Prostate gland (tissue), 2 donors: ENCODE results near the gene AGGF1. TPM values are rescaled to one million over a fixed set of nuclear protein-coding genes. Genes with fewer than 3 reads are reported as not detected.

Experiments
- DNase-seq: peaks from one replicate; pipeline ENCODE4 v3.0.0-alpha.2; 2019; ENCODE audit warnings: low spot score
- H3K27ac ChIP-seq, 2 donors: fragments of 200-600 bp; sonication (generic); 2 replicates each; pipeline ENCODE4 v1.5.1; 2017 to 2019
- H3K27me3 ChIP-seq: fragments of 200-600 bp; sonication (generic); replicated peaks from 2 replicates; pipeline ENCODE4 v1.5.1; 2019; ENCODE audit not compliant: insufficient read depth
- H3K36me3 ChIP-seq, 2 donors: fragments of 200-600 bp; sonication (generic); 1 replicate in 1 of 2; 2 replicates in 1 of 2; pipeline versions ENCODE4 v1.5.1 to v1.8.1; 2017 to 2019
- H3K4me1 ChIP-seq: fragments of 200-600 bp; sonication (generic); replicated peaks from 2 replicates; pipeline ENCODE4 v1.5.1; 2019
- H3K4me3 ChIP-seq, 2 donors: fragments of 200-600 bp; sonication (generic); 2 replicates each; pipeline ENCODE4 v1.5.1; 2017 to 2019
- H3K9me3 ChIP-seq: fragments of 200-600 bp; sonication (generic); 2 replicates; pipeline ENCODE4 v1.5.1; 2017
- POLR2A ChIP-seq: fragments of 450-650 bp; IDR thresholded peaks from one replicate; pipeline ENCODE4 v1.6.1; 2016; ENCODE audit warnings: antibody characterized with exemption, mild to moderate bottlenecking
- POLR2AphosphoS5 ChIP-seq: sonication (generic); formaldehyde crosslinking; IDR thresholded peaks from one replicate; pipeline ENCODE4 v1.6.1; 2017; ENCODE audit warnings: antibody characterized with exemption
- WGBS: methylation state at CpG from one replicate; pipeline ENCODE4 v1.1.5; 2018; 5-methylcytosine and 5-hydroxymethylcytosine counted together
- intact Hi-C: fragments of 100-400 bp; cut with DNase I; formaldehyde crosslinking; loops from one replicate; pipeline ENCODE4 v1.14.2; 2022
- total RNA-seq, 2 donors: library from RNA; depleted of rRNA; stranded (reverse); fragments of >200 nt; gene quantifications; one replicate each; pipeline ENCODE4 v1.1.0, GENCODE V29; 2016
- TF ChIP-seq, protein P1 (sequence below), 4 experiments: fragments of 200-600 bp in 2 of 4; fragments of 450-650 bp in 2 of 4; sonication (generic) in 2 of 4; IDR thresholded peaks; 1 replicate in 3 of 4; 2 replicates in 1 of 4; pipeline ENCODE4 v1.5.1; 2016 to 2019; ENCODE audit warnings: antibody characterized with exemption in 4 of 4, mild to moderate bottlenecking in 2 of 4, moderate library complexity in 2 of 4

The AGGF1 gene
- total RNA-seq, 2 donors from 2014 or later: 28.5 to 29.6 TPM

DNA sequence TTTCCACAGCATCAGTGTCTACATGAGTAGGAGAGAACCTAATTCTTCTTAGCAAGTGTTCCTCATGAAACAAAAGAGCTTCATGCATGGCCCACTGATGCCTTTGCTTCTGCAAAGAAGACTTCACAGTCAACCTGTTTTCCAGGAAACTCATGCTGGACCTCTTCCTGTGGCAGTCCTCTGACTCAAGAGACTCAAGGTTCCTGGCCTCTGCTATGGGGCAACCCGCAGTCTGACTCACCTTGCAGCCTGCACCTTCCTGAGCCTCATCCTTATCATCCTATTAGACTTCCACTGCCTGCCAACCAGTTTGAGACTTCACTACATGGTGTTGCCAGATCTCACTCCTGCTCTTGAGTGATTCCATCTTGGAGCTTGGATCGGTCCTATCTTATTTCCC lies 17.6 kb upstream of the AGGF1 start:
- no peaks in the 10 kb centered on the region for H3K9me3 ChIP-seq
- 87% methylated on average over 2 of the region's 2 CpGs for WGBS
- no peak for DNase-seq
- no peaks in the 10 kb centered on the region for H3K27me3 ChIP-seq
- intact Hi-C loops: no loop called here
- TF ChIP-seq POLR2AphosphoS5: no peak
- TF ChIP-seq, protein P1, sequence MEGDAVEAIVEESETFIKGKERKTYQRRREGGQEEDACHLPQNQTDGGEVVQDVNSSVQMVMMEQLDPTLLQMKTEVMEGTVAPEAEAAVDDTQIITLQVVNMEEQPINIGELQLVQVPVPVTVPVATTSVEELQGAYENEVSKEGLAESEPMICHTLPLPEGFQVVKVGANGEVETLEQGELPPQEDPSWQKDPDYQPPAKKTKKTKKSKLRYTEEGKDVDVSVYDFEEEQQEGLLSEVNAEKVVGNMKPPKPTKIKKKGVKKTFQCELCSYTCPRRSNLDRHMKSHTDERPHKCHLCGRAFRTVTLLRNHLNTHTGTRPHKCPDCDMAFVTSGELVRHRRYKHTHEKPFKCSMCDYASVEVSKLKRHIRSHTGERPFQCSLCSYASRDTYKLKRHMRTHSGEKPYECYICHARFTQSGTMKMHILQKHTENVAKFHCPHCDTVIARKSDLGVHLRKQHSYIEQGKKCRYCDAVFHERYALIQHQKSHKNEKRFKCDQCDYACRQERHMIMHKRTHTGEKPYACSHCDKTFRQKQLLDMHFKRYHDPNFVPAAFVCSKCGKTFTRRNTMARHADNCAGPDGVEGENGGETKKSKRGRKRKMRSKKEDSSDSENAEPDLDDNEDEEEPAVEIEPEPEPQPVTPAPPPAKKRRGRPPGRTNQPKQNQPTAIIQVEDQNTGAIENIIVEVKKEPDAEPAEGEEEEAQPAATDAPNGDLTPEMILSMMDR (IDR thresholded peaks at IDR 0.05): no peak
- no peak for TF ChIP-seq POLR2A
- H3K36me3 ChIP-seq: no peaks in the 10 kb centered on the region
- H3K27ac ChIP-seq: no peak overlapping the region
- no peaks in the 10 kb centered on the region for H3K4me1 ChIP-seq
- H3K4me3 ChIP-seq: no peak overlapping the region

DNA sequence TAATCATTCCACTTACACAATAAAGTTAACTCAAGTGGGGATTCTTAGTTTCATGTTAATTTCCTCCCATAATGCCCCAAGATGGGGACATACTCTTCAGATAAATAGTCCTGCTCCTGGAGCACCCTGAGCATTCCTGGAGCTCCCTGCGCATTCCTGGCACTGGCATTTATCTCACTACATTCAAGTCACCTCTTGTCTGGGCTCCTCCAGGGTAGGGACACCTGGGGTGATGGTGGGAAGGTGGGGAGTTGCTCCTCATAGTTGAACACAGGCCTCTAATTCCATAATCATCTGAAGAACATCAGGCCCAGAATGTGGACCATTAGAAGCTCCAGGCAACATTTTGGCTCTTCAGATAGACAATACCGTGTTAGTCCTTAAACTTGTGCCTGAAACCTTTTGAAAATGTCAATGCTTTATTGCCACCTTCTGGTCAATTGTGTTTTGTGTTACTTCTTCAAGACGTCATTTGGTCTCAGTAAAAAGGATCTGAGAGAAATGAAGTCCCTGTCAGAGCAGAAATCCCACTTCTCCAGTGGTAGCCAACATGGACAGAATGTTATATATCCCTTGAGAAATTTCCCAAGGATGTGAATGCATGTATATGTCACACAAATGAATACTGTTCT lies 14.2 kb upstream of the AGGF1 start:
- Histone ChIP-seq H3K27ac (no peak overlapping the region), H3K27me3 (no peaks in the 10 kb centered on the region), H3K36me3 (no peaks in the 10 kb centered on the region), H3K4me1 (no peaks in the 10 kb centered on the region), H3K9me3 (no peaks in the 10 kb centered on the region), H3K4me3 (no peak overlapping the region)
- DNase-seq: no peak
- WGBS: 26% methylated on average over 3 of the region's 3 CpGs
- intact Hi-C loops: no loop called here
- no peak for TF ChIP-seq POLR2A
- TF ChIP-seq, protein P1 (IDR thresholded peaks at IDR 0.05): peak in 3 of 4 experiments; percentile 35 to 45 (median 44)
- TF ChIP-seq POLR2AphosphoS5: no peak

DNA sequence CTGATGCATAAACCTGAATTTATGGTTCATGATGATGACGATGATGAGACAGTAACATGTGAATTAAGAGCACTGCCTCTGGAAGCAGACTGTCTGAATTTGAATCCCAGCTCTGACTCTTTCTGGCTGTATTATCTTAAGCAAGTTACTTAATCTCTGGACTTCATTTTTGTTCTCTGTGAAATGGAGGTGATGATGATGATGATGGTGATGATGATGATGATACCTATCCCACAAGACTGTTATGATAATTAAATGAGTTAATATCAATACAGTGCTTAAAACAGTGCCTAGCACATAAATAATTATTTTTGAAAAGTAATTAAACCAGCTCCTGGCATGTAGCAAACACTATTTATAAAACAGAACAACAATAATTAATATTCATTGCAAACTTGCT lies 13.2 kb upstream of the AGGF1 start:
- DNase-seq: no peak
- Histone ChIP-seq H3K27ac (no peak overlapping the region), H3K27me3 (no peaks in the 10 kb centered on the region), H3K4me3 (no peak overlapping the region), H3K9me3 (no peaks in the 10 kb centered on the region), H3K36me3 (no peaks in the 10 kb centered on the region), H3K4me1 (no peaks in the 10 kb centered on the region)
- no peak for TF ChIP-seq POLR2A
- TF ChIP-seq, protein P1 (IDR thresholded peaks at IDR 0.05): no peak
- TF ChIP-seq POLR2AphosphoS5: no peak
- intact Hi-C loops: no loop called here
- 84% methylated on average over 1 of the region's 1 CpG for WGBS

DNA sequence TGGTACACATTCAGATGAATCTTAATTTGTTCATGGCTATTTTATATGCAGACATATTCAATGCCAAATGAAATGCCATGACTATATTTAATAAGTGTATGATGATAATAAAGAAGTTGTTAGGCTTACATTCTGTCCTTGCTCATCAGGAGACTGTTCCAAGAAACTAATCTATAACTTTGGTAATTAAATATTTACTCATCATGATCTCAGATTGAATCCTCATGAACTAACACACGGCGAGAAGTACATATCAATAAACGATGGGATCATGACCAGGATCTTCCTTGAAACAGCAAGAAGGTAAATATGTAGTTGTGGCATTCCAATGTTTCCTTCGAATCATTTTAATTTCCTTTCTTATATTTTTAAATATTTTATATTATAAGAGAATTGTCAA lies 12.5 kb upstream of the AGGF1 start:
- Histone ChIP-seq H3K4me3 (no peak overlapping the region), H3K27ac (no peak overlapping the region), H3K27me3 (no peaks in the 10 kb centered on the region), H3K4me1 (no peaks in the 10 kb centered on the region), H3K36me3 (no peaks in the 10 kb centered on the region), H3K9me3 (no peaks in the 10 kb centered on the region)
- DNase-seq: no peak
- WGBS: 46% methylated on average over 4 of the region's 4 CpGs
- TF ChIP-seq POLR2A: no peak
- TF ChIP-seq POLR2AphosphoS5: no peak
- TF ChIP-seq, protein P1 (IDR thresholded peaks at IDR 0.05): no peak
- intact Hi-C loops: no loop called here
